ENCODE results near the gene FAM216B. TPM values are rescaled to one million over a fixed set of nuclear protein-coding genes. Genes with fewer than 3 reads are reported as not detected.
"Not testable (repeated sequence)": the region's sequence is repeated elsewhere in the genome, so short reads cannot be mapped to it uniquely, and the experiment has no call there.

Gene FAM216B
- total RNA-seq, 1 donor, result under 0.01 TPM

DNA sequence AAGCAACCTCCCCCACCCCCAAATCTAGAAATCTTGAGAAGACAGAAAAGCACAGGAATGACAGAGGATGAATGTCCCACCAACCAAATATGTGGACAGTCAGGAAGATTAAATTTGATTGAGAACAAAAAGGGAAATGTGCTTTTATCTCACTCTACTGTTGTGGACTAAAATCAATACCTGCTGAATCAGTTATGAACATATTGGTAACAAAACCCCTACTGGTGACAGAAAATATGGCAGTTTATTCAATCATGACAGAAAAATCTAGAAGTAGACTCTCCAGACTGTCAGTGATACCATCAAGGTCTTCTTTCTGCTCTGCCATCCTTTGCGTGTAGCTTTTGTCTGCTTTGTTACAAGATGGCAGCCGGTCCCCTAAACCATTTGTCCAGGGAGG, 35.2 kb downstream of the FAM216B start:
- no peaks in the 10 kb centered on the region for H4K20me1 ChIP-seq (ENCODE audit: insufficient read depth, low read length)
- H3K79me2 ChIP-seq (ENCODE audit: insufficient read depth, low read length), result no peaks in the 10 kb centered on the region
- TF ChIP-seq, protein P1, sequence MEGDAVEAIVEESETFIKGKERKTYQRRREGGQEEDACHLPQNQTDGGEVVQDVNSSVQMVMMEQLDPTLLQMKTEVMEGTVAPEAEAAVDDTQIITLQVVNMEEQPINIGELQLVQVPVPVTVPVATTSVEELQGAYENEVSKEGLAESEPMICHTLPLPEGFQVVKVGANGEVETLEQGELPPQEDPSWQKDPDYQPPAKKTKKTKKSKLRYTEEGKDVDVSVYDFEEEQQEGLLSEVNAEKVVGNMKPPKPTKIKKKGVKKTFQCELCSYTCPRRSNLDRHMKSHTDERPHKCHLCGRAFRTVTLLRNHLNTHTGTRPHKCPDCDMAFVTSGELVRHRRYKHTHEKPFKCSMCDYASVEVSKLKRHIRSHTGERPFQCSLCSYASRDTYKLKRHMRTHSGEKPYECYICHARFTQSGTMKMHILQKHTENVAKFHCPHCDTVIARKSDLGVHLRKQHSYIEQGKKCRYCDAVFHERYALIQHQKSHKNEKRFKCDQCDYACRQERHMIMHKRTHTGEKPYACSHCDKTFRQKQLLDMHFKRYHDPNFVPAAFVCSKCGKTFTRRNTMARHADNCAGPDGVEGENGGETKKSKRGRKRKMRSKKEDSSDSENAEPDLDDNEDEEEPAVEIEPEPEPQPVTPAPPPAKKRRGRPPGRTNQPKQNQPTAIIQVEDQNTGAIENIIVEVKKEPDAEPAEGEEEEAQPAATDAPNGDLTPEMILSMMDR (IDR thresholded peaks at IDR 0.05; ENCODE audit: extremely low read depth, low read depth, low read length), result peak; percentile 24
- no peak overlapping the region for H3K4me2 ChIP-seq (ENCODE audit: insufficient read depth, low read length)
- no peaks in the 10 kb centered on the region for H3K36me3 ChIP-seq (ENCODE audit: insufficient read depth, low read length)
- peaks cover 40% of the 10 kb centered on the region for H3K4me1 ChIP-seq (ENCODE audit: insufficient read depth, low read length)
- H3K27me3 ChIP-seq (ENCODE audit: insufficient read depth, low read length), result no peaks in the 10 kb centered on the region
- no peak overlapping the region for H2AFZ ChIP-seq (ENCODE audit: low read length)
- no peak overlapping the region for H3K4me3 ChIP-seq (ENCODE audit: insufficient read depth, low read length)
- H3K9me3 ChIP-seq (ENCODE audit: low read depth, low read length), result no peaks in the 10 kb centered on the region
- DNase-seq (ENCODE audit: insufficient read length, low spot score, missing footprints), result no peak
- no peak overlapping the region for H3K27ac ChIP-seq (ENCODE audit: low read depth, low read length)

DNA sequence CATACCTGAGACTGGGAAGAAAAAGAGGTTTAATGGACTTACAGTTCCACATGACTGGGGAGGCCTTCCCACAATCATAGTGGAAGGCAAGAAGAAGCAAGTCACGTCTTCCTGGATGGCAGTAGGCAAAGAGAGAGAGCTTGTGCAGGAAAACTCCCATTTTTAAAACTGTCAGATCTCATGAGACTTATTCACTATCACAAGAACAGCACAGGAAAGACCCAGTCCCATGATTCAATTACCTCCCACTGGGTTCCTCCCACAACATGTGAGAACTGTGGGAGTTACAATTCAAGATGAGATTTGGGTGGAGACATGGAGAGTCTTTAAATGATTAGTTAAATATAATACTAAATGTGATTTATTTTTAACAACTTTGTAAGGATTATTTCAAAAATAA, 38.3 kb downstream of the FAM216B start:
- not testable (repeated sequence) for H3K4me3 ChIP-seq (ENCODE audit: insufficient read depth, low read length); H3K79me2 ChIP-seq (ENCODE audit: insufficient read depth, low read length); DNase-seq (ENCODE audit: insufficient read length, low spot score, missing footprints); H3K27ac ChIP-seq (ENCODE audit: low read depth, low read length); H2AFZ ChIP-seq (ENCODE audit: low read length); H3K9me3 ChIP-seq (ENCODE audit: low read depth, low read length); H3K36me3 ChIP-seq (ENCODE audit: insufficient read depth, low read length); H3K27me3 ChIP-seq (ENCODE audit: insufficient read depth, low read length); H4K20me1 ChIP-seq (ENCODE audit: insufficient read depth, low read length); H3K4me2 ChIP-seq (ENCODE audit: insufficient read depth, low read length)
- H3K4me1 ChIP-seq (ENCODE audit: insufficient read depth, low read length), result peaks cover 36% of the 10 kb centered on the region

DNA sequence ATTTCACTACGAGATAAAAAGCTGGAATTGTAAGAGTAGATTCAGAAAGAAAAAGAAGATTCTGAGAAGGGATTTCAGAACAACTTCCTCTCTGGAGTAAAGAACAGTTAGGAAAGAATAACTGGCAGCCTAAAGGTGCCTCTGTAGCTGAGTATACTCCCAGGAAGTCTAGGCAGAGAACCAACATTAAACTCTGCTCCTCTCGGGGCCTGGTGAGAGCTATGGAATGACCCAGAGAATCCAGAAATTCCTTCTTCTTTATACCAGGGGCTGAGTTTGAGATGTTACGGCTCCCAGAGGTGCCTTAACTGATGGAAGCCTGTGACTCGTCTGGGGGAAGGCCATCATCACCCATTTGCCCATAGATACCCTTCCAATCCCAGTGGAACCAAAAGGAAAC, 39.1 kb downstream of the FAM216B start:
- H4K20me1 ChIP-seq (ENCODE audit: insufficient read depth, low read length), result no peaks in the 10 kb centered on the region
- no peaks in the 10 kb centered on the region for H3K36me3 ChIP-seq (ENCODE audit: insufficient read depth, low read length)
- H3K79me2 ChIP-seq (ENCODE audit: insufficient read depth, low read length), result no peaks in the 10 kb centered on the region
- DNase-seq (ENCODE audit: insufficient read length, low spot score, missing footprints), result no peak
- H3K27ac ChIP-seq (ENCODE audit: low read depth, low read length), result peak overlapping the region; percentile 59
- H3K9me3 ChIP-seq (ENCODE audit: low read depth, low read length), result no peaks in the 10 kb centered on the region
- H3K4me2 ChIP-seq (ENCODE audit: insufficient read depth, low read length), result peak overlapping the region; percentile 2
- peak overlapping the region; percentile 78 for H2AFZ ChIP-seq (ENCODE audit: low read length)
- TF ChIP-seq, protein P1 (IDR thresholded peaks at IDR 0.05; ENCODE audit: extremely low read depth, low read depth, low read length), result no peak
- no peak overlapping the region for H3K4me3 ChIP-seq (ENCODE audit: insufficient read depth, low read length)
- H3K4me1 ChIP-seq (ENCODE audit: insufficient read depth, low read length), result peaks cover 28% of the 10 kb centered on the region
- H3K27me3 ChIP-seq (ENCODE audit: insufficient read depth, low read length), result no peaks in the 10 kb centered on the region

DNA sequence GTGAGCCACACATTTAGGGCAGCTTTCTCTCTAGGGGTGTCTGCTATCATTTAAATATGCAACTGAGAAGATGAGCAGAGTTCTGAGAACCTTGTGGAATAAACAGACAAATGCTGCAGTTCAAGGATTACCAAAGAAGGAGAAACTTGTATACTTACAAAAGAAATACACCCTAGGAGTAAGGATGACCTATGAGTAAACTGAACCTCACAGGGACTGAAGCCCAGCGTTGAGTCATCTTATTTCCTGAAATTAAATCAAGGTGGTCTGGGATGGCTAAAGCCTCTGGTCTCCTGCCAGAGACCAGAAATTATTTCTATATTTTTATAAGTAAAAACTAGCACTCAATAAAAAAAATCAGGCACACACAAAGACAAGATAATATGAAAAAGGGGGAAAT, 40.1 kb downstream of the FAM216B start:
- Histone ChIP-seq H3K4me2 (ENCODE audit: insufficient read depth, low read length) (no peak overlapping the region), H3K27ac (ENCODE audit: low read depth, low read length) (peak overlapping the region; percentile 39), H3K79me2 (ENCODE audit: insufficient read depth, low read length) (no peaks in the 10 kb centered on the region)

More for the DNA sequence above, 40.1 kb downstream of the FAM216B start:
- peaks cover 22% of the 10 kb centered on the region for H3K4me1 ChIP-seq (ENCODE audit: insufficient read depth, low read length)
- H3K27me3 ChIP-seq (ENCODE audit: insufficient read depth, low read length), result no peaks in the 10 kb centered on the region
- no peaks in the 10 kb centered on the region for H4K20me1 ChIP-seq (ENCODE audit: insufficient read depth, low read length)
- peak; percentile 29 for DNase-seq (ENCODE audit: insufficient read length, low spot score, missing footprints)
- TF ChIP-seq, protein P1 (IDR thresholded peaks at IDR 0.05; ENCODE audit: extremely low read depth, low read depth, low read length), result no peak
- H3K36me3 ChIP-seq (ENCODE audit: insufficient read depth, low read length), result no peaks in the 10 kb centered on the region
- H3K9me3 ChIP-seq (ENCODE audit: low read depth, low read length), result no peaks in the 10 kb centered on the region
- no peak overlapping the region for H2AFZ ChIP-seq (ENCODE audit: low read length)
- no peak overlapping the region for H3K4me3 ChIP-seq (ENCODE audit: insufficient read depth, low read length)

Data from osteoblast (primary cell).